ENCODE measurements around the gene SUPT5H. TPM values are rescaled to one million over a fixed set of nuclear protein-coding genes. Genes with fewer than 3 reads are reported as not detected.

Gene SUPT5H
- polyA plus RNA-seq, 1 experiment: 78.0 TPM

DNA sequence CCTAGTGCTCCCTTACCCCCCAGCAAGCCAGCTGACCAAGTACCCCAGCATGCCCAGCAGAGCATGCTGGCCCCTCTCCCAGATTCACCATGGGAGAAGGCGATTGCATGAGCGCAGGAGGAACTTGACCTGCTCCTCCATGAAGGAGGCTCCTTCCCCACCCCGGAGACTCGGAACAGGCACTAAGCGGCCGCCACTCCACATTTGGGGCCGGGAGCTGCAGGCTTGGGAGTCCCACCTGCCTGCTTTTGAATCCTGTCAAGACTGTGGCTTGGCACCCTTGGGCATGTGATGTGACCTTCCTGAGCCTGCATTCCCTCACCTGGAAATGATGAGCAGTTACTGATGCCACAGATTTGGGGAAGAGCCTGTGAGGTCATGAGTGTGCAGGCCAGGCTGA is 22.6 kb downstream of the SUPT5H start:
- no peak overlapping the region for H3K27ac ChIP-seq (ENCODE audit: low read depth, low read length)
- H3K9me3 ChIP-seq (ENCODE audit: control insufficient read depth, insufficient read depth, low read length): no peaks in the 10 kb centered on the region; the same call in 1 of the 2 replicates
- DNase-seq (ENCODE audit: low read depth, low spot score): no peak
- CTCF ChIA-PET: no interaction called here
- H3K4me3 ChIP-seq (ENCODE audit: low read depth, low read length): no peak overlapping the region
- TF ChIP-seq, protein P1, sequence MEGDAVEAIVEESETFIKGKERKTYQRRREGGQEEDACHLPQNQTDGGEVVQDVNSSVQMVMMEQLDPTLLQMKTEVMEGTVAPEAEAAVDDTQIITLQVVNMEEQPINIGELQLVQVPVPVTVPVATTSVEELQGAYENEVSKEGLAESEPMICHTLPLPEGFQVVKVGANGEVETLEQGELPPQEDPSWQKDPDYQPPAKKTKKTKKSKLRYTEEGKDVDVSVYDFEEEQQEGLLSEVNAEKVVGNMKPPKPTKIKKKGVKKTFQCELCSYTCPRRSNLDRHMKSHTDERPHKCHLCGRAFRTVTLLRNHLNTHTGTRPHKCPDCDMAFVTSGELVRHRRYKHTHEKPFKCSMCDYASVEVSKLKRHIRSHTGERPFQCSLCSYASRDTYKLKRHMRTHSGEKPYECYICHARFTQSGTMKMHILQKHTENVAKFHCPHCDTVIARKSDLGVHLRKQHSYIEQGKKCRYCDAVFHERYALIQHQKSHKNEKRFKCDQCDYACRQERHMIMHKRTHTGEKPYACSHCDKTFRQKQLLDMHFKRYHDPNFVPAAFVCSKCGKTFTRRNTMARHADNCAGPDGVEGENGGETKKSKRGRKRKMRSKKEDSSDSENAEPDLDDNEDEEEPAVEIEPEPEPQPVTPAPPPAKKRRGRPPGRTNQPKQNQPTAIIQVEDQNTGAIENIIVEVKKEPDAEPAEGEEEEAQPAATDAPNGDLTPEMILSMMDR (IDR thresholded peaks at IDR 0.05; ENCODE audit: low read depth, low read length): no peak
- POLR2A ChIA-PET: no interaction called here
- H3K27me3 ChIP-seq (ENCODE audit: control insufficient read depth, insufficient read depth, low read length): no peaks in the 10 kb centered on the region

DNA sequence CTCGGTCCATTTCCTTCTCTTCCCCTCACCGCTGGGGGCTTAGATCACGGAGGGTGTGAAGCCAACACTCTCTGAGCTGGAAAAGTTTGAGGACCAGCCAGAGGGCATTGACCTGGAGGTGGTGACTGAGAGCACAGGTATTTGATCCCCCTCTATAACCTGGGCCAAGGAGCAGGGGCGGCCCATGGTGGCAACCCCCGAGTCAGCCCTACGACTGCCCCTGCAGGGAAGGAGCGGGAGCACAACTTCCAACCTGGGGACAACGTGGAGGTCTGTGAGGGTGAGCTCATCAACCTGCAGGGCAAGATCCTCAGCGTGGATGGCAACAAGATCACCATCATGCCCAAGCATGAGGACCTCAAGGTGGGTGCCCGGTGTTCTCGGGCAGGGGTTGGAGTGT is 23.7 kb downstream of the SUPT5H start:
- POLR2A ChIA-PET: no interaction called here
- CTCF ChIA-PET: no interaction called here
- TF ChIP-seq, protein P1 (IDR thresholded peaks at IDR 0.05; ENCODE audit: low read depth, low read length): no peak

DNA sequence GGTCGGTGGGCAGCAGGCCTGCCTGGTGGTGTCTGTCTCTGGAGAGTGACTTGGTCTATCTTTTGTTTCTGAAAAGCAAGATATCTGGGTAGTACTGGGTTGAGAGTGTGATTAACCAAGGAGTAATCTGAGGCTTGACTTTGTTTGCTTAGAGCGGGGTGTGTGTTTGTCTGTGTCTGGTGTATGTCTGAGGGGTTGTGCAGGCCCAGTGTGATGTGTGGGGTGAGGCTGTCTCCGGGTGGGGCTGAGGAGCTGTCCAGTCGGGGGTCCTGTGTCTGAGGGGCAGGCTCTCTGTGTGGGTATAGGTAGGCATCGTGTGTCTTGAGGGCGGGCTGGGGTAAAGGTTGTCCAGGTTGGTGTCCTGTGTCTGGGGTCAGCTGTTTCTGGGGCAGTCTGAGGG is 24.2 kb downstream of the SUPT5H start:
- Histone ChIP-seq H3K4me3 (ENCODE audit: low read depth, low read length) (no peak overlapping the region), H3K27ac (ENCODE audit: low read depth, low read length) (no peak overlapping the region), H3K9me3 (ENCODE audit: control insufficient read depth, insufficient read depth, low read length) (no peaks in the 10 kb centered on the region; the same call in 1 of the 2 replicates), H3K27me3 (ENCODE audit: control insufficient read depth, insufficient read depth, low read length) (no peaks in the 10 kb centered on the region)
- CTCF ChIA-PET: no interaction called here
- DNase-seq (ENCODE audit: low read depth, low spot score): no peak
- POLR2A ChIA-PET: no interaction called here
- TF ChIP-seq, protein P1 (IDR thresholded peaks at IDR 0.05; ENCODE audit: low read depth, low read length): no peak

More for the DNA sequence above, 23.7 kb downstream of the SUPT5H start:
- Histone ChIP-seq H3K27me3 (ENCODE audit: control insufficient read depth, insufficient read depth, low read length) (no peaks in the 10 kb centered on the region), H3K4me3 (ENCODE audit: low read depth, low read length) (no peak overlapping the region), H3K27ac (ENCODE audit: low read depth, low read length) (no peak overlapping the region), H3K9me3 (ENCODE audit: control insufficient read depth, insufficient read depth, low read length) (no peaks in the 10 kb centered on the region; the same call in 1 of the 2 replicates)
- DNase-seq (ENCODE audit: low read depth, low spot score): no peak

DNA sequence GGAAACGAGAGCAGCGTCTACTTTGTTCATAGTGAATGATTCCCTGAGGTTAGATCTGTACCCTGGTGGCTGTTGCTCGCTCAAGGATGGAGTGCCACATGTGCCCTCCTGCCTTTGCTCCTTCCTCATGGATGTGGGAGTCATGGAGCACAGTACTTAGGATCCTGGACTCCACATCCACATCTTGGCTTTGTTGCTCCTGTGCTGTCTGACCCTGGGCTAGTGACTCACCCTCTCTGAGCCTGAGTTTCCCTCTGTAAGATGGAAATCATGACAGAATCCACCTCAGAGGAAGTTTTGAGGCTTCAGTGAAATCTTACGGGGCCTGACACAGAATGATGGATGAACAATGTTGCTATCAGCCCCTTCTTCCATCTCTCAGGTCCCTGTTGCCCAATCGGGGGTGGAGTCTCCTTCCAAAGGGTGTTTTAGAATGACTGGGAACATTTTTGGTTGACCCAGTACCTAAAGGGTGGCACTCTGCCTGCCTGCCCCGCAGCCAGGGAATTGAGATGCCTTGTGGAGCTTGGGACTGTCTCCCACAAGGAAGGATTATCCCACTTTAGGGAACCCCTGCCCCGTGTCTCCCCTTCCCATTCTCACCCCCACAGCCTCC is 25.4 kb downstream of the SUPT5H start:
- H3K9me3 ChIP-seq (ENCODE audit: control insufficient read depth, insufficient read depth, low read length): no peaks in the 10 kb centered on the region
- no peak overlapping the region for H3K27ac ChIP-seq (ENCODE audit: low read depth, low read length)
- H3K27me3 ChIP-seq (ENCODE audit: control insufficient read depth, insufficient read depth, low read length): no peaks in the 10 kb centered on the region
- no peak for DNase-seq (ENCODE audit: low read depth, low spot score)
- no peak overlapping the region for H3K4me3 ChIP-seq (ENCODE audit: low read depth, low read length)
- ChIA-PET CTCF (interaction anchor here (1.5 kb wide), 1 partner anchor 62 kb away, joined by 4 read pairs; the partner anchor contains the start of gene EID2B), POLR2A (no interaction called here)
- TF ChIP-seq, protein P1 (IDR thresholded peaks at IDR 0.05; ENCODE audit: low read depth, low read length): no peak

DNA sequence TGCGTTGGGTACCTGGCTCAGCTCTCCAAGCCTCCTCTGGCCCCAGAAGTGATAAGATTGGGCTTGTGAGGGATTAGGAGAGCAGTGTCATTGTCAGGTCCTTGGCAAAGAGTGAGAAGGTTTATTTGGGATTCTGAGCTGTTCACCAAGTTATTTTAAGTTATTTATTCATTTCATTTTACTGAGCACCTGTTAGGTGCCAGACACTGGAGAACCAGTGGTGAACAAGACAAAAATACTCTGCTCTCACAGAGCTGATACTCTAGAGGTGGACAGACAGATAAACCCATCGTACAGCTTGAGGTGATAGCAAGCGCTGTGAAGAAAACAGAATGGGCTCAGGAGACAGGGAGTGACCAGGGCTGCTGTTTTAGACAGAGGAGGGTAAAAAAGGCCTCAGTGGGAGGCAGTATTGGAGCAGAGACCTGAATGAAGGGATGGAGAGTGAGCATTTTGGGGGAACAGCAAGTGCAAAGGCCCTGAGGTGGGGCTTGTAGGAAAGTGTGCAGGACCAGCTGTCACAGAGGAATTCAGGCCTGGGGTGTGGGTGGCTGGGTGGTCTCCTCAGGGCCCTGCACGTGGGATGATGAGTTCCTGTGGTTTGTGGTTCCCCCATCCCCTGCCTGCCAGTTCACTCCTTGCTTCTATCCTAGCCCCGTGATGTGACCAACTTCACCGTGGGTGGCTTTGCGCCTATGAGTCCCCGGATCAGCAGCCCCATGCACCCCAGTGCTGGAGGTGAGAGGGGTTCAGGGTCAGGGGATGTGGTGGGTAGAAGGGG is 26.6 kb downstream of the SUPT5H start:
- no peak overlapping the region for H3K4me3 ChIP-seq (ENCODE audit: low read depth, low read length)
- no peak for DNase-seq (ENCODE audit: low read depth, low spot score)
- no peak overlapping the region for H3K27ac ChIP-seq (ENCODE audit: low read depth, low read length)
- POLR2A ChIA-PET: no interaction called here
- CTCF ChIA-PET: interaction anchor here (0.6 to 1.5 kb wide), 3 partner anchors 31 to 77 kb away, joined by 4 read pairs; partner anchors contain the start of gene EID2B
- no peaks in the 10 kb centered on the region for H3K9me3 ChIP-seq (ENCODE audit: control insufficient read depth, insufficient read depth, low read length)
- TF ChIP-seq, protein P1 (IDR thresholded peaks at IDR 0.05; ENCODE audit: low read depth, low read length): no peak
- H3K27me3 ChIP-seq (ENCODE audit: control insufficient read depth, insufficient read depth, low read length): no peaks in the 10 kb centered on the region

Measured in AG04450 (cell line).